HepG2 (cell line): Measurements from ENCODE around the gene ZC3H18. TPM values are rescaled to one million over a fixed set of nuclear protein-coding genes. Genes with fewer than 3 reads are reported as not detected.
A peak's percentile ranks its signal among the peaks of the same experiment; 100 is the strongest.

ENCODE experiments used
- CC2D1A ChIP-seq: sonication (generic); formaldehyde crosslinking; IDR thresholded peaks from 2 replicates; pipeline ENCODE4 v1.8.1; 2023; ENCODE audit warnings: mild to moderate bottlenecking, missing genetic modification reagents
- ETV5 ChIP-seq: IDR thresholded peaks from 2 replicates; pipeline ENCODE4 v1.6.1; 2018; ENCODE audit warnings: missing biosample characterization, missing genetic modification reagents, inconsistent platforms, borderline replicate concordance
- GABPA ChIP-seq, 2 experiments: IDR thresholded peaks; 2 replicates each; pipeline ENCODE4 v1.6.1; 2011 to 2016; ENCODE audit warnings: low read depth in 2 of 2, low read length in 1 of 2, missing biosample characterization in 1 of 2, missing genetic modification characterization in 1 of 2
- NFE2L2 ChIP-seq: fragments of 150-350 bp; IDR thresholded peaks from 2 replicates; pipeline ENCODE4 v1.6.1; 2014; ENCODE audit warnings: low read length
- PAF1 ChIP-seq: IDR thresholded peaks from 2 replicates; pipeline ENCODE4 v1.6.1; 2016; ENCODE audit warnings: missing genetic modification reagents, missing compliant biosample characterization
- RARG ChIP-seq: sonication (generic); formaldehyde crosslinking; IDR thresholded peaks from 2 replicates; pipeline ENCODE4 v1.4.0; 2020; ENCODE audit warnings: low read depth, mild to moderate bottlenecking, missing genetic modification reagents
- ZEB1 ChIP-seq: IDR thresholded peaks from 2 replicates; pipeline ENCODE4 v1.6.1; 2012; ENCODE audit warnings: mild to moderate bottlenecking, low read depth, inconsistent platforms; ENCODE audit not compliant: insufficient replicate concordance
- ZFP82 ChIP-seq: sonication (generic); formaldehyde crosslinking; IDR thresholded peaks from 2 replicates; pipeline ENCODE4 v1.5.1; 2020; ENCODE audit warnings: mild to moderate bottlenecking, missing genetic modification reagents, borderline replicate concordance
- ZNF143 ChIP-seq: sonication (generic); formaldehyde crosslinking; IDR thresholded peaks from 2 replicates; pipeline ENCODE4 v1.4.0; 2020; ENCODE audit warnings: missing genetic modification reagents
- ZNF780A ChIP-seq: sonication (generic); formaldehyde crosslinking; IDR thresholded peaks from 2 replicates; pipeline ENCODE4 v1.8.0; 2022; ENCODE audit warnings: mild to moderate bottlenecking, missing genetic modification reagents, moderate library complexity
- polyA plus RNA-seq, 8 experiments: library from polyadenylated mRNA; depleted of rRNA in 3 of 8; stranded (reverse) in 7 of 8; unstranded in 1 of 8; fragments of >200 nt; fragmentation: Illumina TruSeq in 4 of 8; extraction: Trizol in 4 of 8; gene quantifications; 2 replicates each; pipeline versions ENCODE4 v1.2.1 to v1.2.3, GENCODE V29; 2011 to 2016; ENCODE audit warnings: low read depth in 4 of 8, missing spikeins in 1 of 8, mixed read lengths in 1 of 8; ENCODE audit not compliant: insufficient read depth in 1 of 8
- total RNA-seq, 5 experiments: library from RNA; depleted of rRNA; stranded (reverse); fragments of >200 nt; fragmentation: Illumina TruSeq; extraction: Trizol; gene quantifications; 2 replicates each; pipeline ENCODE4 v1.2.3, GENCODE V29; 2016; ENCODE audit warnings: low read depth in 1 of 5
- TF ChIP-seq, protein P1 (sequence below): IDR thresholded peaks from 2 replicates; pipeline ENCODE4 v1.6.1; 2016; ENCODE audit warnings: low read depth, control low read depth
- TF ChIP-seq, protein P2 (sequence below): sonication (generic); IDR thresholded peaks from 2 replicates; pipeline ENCODE4 v1.6.1; 2016; ENCODE audit warnings: low read depth, borderline replicate concordance
- TF ChIP-seq, protein P3 (sequence below): sonication (generic); formaldehyde crosslinking; conservative IDR thresholded peaks from 2 replicates; pipeline ENCODE4 v1.4.0; 2020; ENCODE audit warnings: missing genetic modification reagents
- TF ChIP-seq, protein P4 (sequence below): sonication (generic); formaldehyde crosslinking; IDR thresholded peaks from 2 replicates; pipeline ENCODE4 v1.4.0; 2020; ENCODE audit warnings: missing genetic modification reagents
- TF ChIP-seq, protein P5 (sequence below): sonication (generic); formaldehyde crosslinking; IDR thresholded peaks from 2 replicates; pipeline ENCODE4 v1.8.0; 2022; ENCODE audit warnings: missing genetic modification reagents, mild to moderate bottlenecking, moderate library complexity, borderline replicate concordance
- TF ChIP-seq, protein P6 (sequence below): sonication (generic); formaldehyde crosslinking; IDR thresholded peaks from 2 replicates; pipeline ENCODE4 v1.8.0; 2023; ENCODE audit warnings: mild to moderate bottlenecking, missing genetic modification reagents
- TF ChIP-seq, protein P7 (sequence below): sonication (generic); formaldehyde crosslinking; IDR thresholded peaks from 2 replicates; pipeline ENCODE4 v1.4.0; 2020; ENCODE audit warnings: missing genetic modification reagents, mild to moderate bottlenecking, borderline replicate concordance
- TF ChIP-seq, protein P8 (sequence below): sonication (generic); formaldehyde crosslinking; IDR thresholded peaks from 2 replicates; pipeline ENCODE4 v1.4.0; 2020; ENCODE audit warnings: missing genetic modification reagents

Gene ZC3H18
- total and polyA plus RNA-seq, 2 of the 13 experiments (the other 11 are each of a cell fraction or from before 2014, with no cell fraction given), result 11.2 to 27.4 TPM

DNA sequence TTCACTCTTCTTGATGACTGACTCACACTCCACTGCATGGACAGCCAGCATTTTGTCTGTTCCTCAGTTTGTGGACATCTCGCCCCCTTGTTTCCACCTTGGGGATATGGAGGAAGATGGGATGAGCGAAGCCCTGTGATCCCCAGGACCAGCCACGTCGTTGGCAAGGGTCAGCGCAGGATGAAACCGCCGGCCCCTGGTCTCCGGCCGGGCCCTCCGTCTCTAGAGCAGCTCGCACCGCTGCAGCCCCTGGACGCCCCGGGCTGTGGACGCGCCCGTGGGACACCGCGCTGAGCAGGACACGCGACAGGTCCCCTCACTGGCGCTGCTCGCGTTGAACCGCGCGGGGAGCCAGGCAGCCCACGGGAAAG lies 604 bp upstream of the ZC3H18 start (continued):
- TF ChIP-seq, protein P1, sequence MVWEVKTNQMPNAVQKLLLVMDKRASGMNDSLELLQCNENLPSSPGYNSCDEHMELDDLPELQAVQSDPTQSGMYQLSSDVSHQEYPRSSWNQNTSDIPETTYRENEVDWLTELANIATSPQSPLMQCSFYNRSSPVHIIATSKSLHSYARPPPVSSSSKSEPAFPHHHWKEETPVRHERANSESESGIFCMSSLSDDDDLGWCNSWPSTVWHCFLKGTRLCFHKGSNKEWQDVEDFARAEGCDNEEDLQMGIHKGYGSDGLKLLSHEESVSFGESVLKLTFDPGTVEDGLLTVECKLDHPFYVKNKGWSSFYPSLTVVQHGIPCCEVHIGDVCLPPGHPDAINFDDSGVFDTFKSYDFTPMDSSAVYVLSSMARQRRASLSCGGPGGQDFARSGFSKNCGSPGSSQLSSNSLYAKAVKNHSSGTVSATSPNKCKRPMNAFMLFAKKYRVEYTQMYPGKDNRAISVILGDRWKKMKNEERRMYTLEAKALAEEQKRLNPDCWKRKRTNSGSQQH (CRISPR knock-in tag), result no peak
- TF ChIP-seq, protein P2, sequence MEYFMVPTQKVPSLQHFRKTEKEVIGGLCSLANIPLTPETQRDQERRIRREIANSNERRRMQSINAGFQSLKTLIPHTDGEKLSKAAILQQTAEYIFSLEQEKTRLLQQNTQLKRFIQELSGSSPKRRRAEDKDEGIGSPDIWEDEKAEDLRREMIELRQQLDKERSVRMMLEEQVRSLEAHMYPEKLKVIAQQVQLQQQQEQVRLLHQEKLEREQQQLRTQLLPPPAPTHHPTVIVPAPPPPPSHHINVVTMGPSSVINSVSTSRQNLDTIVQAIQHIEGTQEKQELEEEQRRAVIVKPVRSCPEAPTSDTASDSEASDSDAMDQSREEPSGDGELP, result no peak
- TF ChIP-seq, protein P3, sequence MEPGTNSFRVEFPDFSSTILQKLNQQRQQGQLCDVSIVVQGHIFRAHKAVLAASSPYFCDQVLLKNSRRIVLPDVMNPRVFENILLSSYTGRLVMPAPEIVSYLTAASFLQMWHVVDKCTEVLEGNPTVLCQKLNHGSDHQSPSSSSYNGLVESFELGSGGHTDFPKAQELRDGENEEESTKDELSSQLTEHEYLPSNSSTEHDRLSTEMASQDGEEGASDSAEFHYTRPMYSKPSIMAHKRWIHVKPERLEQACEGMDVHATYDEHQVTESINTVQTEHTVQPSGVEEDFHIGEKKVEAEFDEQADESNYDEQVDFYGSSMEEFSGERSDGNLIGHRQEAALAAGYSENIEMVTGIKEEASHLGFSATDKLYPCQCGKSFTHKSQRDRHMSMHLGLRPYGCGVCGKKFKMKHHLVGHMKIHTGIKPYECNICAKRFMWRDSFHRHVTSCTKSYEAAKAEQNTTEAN (CRISPR knock-in tag), result no peak
- TF ChIP-seq, protein P4, sequence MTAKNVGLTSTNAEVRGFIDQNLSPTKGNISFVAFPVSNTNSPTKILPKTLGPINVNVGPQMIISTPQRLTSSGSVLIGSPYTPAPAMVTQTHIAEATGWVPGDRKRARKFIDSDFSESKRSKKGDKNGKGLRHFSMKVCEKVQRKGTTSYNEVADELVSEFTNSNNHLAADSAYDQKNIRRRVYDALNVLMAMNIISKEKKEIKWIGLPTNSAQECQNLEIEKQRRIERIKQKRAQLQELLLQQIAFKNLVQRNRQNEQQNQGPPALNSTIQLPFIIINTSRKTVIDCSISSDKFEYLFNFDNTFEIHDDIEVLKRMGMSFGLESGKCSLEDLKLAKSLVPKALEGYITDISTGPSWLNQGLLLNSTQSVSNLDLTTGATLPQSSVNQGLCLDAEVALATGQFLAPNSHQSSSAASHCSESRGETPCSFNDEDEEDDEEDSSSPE (CRISPR knock-in tag), result no peak
- TF ChIP-seq, protein P5, sequence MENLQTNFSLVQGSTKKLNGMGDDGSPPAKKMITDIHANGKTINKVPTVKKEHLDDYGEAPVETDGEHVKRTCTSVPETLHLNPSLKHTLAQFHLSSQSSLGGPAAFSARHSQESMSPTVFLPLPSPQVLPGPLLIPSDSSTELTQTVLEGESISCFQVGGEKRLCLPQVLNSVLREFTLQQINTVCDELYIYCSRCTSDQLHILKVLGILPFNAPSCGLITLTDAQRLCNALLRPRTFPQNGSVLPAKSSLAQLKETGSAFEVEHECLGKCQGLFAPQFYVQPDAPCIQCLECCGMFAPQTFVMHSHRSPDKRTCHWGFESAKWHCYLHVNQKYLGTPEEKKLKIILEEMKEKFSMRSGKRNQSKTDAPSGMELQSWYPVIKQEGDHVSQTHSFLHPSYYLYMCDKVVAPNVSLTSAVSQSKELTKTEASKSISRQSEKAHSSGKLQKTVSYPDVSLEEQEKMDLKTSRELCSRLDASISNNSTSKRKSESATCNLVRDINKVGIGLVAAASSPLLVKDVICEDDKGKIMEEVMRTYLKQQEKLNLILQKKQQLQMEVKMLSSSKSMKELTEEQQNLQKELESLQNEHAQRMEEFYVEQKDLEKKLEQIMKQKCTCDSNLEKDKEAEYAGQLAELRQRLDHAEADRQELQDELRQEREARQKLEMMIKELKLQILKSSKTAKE (CRISPR knock-in tag), result 0 out of 2 replicates have a peak, but pooled peaks have one; percentile 36
- TF ChIP-seq, protein P6, sequence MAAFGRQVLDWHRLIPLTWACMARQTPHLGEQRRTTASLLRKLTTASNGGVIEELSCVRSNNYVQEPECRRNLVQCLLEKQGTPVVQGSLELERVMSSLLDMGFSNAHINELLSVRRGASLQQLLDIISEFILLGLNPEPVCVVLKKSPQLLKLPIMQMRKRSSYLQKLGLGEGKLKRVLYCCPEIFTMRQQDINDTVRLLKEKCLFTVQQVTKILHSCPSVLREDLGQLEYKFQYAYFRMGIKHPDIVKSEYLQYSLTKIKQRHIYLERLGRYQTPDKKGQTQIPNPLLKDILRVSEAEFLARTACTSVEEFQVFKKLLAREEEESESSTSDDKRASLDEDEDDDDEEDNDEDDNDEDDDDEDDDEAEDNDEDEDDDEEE (CRISPR knock-in tag), result peak; percentile 71; the same call in 1 of the 2 replicates
- TF ChIP-seq, protein P7, sequence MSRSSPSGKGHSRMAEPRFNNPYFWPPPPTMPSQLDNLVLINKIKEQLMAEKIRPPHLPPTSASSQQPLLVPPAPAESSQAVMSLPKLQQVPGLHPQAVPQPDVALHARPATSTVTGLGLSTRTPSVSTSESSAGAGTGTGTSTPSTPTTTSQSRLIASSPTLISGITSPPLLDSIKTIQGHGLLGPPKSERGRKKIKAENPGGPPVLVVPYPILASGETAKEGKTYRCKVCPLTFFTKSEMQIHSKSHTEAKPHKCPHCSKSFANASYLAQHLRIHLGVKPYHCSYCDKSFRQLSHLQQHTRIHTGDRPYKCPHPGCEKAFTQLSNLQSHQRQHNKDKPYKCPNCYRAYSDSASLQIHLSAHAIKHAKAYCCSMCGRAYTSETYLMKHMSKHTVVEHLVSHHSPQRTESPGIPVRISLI, result no peak
- TF ChIP-seq ZEB1 (no peak), ETV5 (no peak), ZNF780A (CRISPR knock-in tag) (peak; percentile 68; the same call in 1 of the 2 replicates), GABPA (IDR thresholded peaks at IDR 0.05; ENCODE audit: low read depth, low read length) (no peak), GABPA (CRISPR knock-in tag; IDR thresholded peaks at IDR 0.05; ENCODE audit: low read depth) (no peak), ZFP82 (CRISPR knock-in tag) (no peak), PAF1 (CRISPR knock-in tag) (no peak), ZNF143 (CRISPR knock-in tag) (no peak), NFE2L2 (no peak), CC2D1A (no peak), RARG (CRISPR knock-in tag) (no peak)
- TF ChIP-seq, protein P8, sequence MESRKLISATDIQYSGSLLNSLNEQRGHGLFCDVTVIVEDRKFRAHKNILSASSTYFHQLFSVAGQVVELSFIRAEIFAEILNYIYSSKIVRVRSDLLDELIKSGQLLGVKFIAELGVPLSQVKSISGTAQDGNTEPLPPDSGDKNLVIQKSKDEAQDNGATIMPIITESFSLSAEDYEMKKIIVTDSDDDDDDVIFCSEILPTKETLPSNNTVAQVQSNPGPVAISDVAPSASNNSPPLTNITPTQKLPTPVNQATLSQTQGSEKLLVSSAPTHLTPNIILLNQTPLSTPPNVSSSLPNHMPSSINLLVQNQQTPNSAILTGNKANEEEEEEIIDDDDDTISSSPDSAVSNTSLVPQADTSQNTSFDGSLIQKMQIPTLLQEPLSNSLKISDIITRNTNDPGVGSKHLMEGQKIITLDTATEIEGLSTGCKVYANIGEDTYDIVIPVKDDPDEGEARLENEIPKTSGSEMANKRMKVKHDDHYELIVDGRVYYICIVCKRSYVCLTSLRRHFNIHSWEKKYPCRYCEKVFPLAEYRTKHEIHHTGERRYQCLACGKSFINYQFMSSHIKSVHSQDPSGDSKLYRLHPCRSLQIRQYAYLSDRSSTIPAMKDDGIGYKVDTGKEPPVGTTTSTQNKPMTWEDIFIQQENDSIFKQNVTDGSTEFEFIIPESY (CRISPR knock-in tag), result no peak
